ENCODE results near the gene LRRC71.

The LRRC71 gene

DNA sequence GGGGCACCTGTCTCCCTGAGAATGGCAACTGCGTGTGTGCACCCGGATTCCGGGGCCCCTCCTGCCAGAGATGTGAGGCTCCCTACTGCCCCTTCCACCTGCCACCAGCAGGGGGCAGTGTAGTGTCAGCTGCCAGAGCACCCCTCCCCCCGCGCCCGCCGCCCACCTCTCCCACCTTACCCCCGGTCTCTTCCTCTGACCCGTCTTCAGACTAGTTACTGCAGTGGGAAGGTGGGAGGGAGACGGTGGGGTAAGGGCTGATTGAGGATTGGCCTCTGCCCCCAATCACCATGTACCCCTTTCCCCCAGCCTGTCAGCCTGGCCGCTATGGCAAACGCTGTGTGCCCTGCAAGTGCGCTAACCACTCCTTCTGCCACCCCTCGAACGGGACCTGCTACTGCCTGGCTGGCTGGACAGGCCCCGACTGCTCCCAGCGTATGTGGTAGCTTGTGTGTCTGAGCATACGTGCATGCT lies 10.1 kb upstream of the LRRC71 start:
- no peak for TF ChIP-seq CSDC2 (CRISPR knock-in tag; IDR thresholded peaks at IDR 0.05)
- no peak for TF ChIP-seq BACH2 (CRISPR knock-in tag; IDR thresholded peaks at IDR 0.05; ENCODE audit: borderline replicate concordance)
- TF ChIP-seq PPARA (CRISPR knock-in tag; IDR thresholded peaks at IDR 0.05; ENCODE audit: borderline replicate concordance): no peak
- TF ChIP-seq ESRRG (CRISPR knock-in tag; IDR thresholded peaks at IDR 0.05): no peak
- TF ChIP-seq, protein P1, sequence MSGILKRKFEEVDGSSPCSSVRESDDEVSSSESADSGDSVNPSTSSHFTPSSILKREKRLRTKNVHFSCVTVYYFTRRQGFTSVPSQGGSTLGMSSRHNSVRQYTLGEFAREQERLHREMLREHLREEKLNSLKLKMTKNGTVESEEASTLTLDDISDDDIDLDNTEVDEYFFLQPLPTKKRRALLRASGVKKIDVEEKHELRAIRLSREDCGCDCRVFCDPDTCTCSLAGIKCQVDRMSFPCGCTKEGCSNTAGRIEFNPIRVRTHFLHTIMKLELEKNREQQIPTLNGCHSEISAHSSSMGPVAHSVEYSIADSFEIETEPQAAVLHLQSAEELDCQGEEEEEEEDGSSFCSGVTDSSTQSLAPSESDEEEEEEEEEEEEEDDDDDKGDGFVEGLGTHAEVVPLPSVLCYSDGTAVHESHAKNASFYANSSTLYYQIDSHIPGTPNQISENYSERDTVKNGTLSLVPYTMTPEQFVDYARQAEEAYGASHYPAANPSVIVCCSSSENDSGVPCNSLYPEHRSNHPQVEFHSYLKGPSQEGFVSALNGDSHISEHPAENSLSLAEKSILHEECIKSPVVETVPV (CRISPR knock-in tag; IDR thresholded peaks at IDR 0.05): no peak
- no peak for TF ChIP-seq ZFP30 (CRISPR knock-in tag; IDR thresholded peaks at IDR 0.05)
- TF ChIP-seq, protein P2, sequence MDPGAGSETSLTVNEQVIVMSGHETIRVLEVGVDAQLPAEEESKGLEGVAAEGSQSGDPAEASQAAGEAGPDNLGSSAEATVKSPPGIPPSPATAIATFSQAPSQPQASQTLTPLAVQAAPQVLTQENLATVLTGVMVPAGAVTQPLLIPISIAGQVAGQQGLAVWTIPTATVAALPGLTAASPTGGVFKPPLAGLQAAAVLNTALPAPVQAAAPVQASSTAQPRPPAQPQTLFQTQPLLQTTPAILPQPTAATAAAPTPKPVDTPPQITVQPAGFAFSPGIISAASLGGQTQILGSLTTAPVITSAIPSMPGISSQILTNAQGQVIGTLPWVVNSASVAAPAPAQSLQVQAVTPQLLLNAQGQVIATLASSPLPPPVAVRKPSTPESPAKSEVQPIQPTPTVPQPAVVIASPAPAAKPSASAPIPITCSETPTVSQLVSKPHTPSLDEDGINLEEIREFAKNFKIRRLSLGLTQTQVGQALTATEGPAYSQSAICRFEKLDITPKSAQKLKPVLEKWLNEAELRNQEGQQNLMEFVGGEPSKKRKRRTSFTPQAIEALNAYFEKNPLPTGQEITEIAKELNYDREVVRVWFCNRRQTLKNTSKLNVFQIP (CRISPR knock-in tag; IDR thresholded peaks at IDR 0.05; ENCODE audit: borderline replicate concordance, low read depth): no peak
- TF ChIP-seq TOX (CRISPR knock-in tag; IDR thresholded peaks at IDR 0.05; ENCODE audit: borderline replicate concordance): no peak
- ATAC-seq: peak; percentile 46

- TF ChIP-seq ZNF8 (CRISPR knock-in tag; IDR thresholded peaks at IDR 0.05): no peak
- TF ChIP-seq, protein P3, sequence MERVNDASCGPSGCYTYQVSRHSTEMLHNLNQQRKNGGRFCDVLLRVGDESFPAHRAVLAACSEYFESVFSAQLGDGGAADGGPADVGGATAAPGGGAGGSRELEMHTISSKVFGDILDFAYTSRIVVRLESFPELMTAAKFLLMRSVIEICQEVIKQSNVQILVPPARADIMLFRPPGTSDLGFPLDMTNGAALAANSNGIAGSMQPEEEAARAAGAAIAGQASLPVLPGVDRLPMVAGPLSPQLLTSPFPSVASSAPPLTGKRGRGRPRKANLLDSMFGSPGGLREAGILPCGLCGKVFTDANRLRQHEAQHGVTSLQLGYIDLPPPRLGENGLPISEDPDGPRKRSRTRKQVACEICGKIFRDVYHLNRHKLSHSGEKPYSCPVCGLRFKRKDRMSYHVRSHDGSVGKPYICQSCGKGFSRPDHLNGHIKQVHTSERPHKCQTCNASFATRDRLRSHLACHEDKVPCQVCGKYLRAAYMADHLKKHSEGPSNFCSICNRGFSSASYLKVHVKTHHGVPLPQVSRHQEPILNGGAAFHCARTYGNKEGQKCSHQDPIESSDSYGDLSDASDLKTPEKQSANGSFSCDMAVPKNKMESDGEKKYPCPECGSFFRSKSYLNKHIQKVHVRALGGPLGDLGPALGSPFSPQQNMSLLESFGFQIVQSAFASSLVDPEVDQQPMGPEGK (CRISPR knock-in tag; IDR thresholded peaks at IDR 0.05; ENCODE audit: borderline replicate concordance): no peak
- TF ChIP-seq, protein P4, sequence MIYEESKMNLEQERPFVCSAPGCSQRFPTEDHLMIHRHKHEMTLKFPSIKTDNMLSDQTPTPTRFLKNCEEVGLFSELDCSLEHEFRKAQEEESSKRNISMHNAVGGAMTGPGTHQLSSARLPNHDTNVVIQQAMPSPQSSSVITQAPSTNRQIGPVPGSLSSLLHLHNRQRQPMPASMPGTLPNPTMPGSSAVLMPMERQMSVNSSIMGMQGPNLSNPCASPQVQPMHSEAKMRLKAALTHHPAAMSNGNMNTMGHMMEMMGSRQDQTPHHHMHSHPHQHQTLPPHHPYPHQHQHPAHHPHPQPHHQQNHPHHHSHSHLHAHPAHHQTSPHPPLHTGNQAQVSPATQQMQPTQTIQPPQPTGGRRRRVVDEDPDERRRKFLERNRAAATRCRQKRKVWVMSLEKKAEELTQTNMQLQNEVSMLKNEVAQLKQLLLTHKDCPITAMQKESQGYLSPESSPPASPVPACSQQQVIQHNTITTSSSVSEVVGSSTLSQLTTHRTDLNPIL (CRISPR knock-in tag; IDR thresholded peaks at IDR 0.05; ENCODE audit: low read depth): no peak
- no peak for TF ChIP-seq OSR1 (CRISPR knock-in tag; IDR thresholded peaks at IDR 0.05)
- TF ChIP-seq ZC3H10 (CRISPR knock-in tag; IDR thresholded peaks at IDR 0.05): no peak
- TF ChIP-seq ISL1 (CRISPR knock-in tag; IDR thresholded peaks at IDR 0.05): no peak
- no peak for TF ChIP-seq CSDC2 (CRISPR knock-in tag; IDR thresholded peaks at IDR 0.05)
- no peak for ATAC-seq
Measured at GRCh38 chr1:156911577-156912298, 8.7 kb upstream of the LRRC71 start.

DNA sequence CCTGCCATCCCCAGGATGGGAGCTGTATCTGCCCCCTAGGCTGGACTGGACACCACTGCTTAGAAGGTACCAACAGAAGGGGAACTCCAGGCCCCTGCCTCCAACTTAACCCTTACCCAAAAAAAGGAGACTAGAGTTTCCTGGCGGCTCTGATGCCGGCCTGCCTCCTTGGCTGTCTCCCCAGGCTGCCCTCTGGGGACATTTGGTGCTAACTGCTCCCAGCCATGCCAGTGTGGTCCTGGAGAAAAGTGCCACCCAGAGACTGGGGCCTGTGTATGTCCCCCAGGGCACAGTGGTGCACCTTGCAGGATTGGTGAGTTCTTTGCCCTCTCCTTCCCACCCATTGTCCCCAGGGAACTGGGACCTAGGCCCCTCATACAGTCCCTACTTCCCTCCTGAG lies 8.1 kb upstream of the LRRC71 start:
- no peak for ATAC-seq

More for the DNA sequence above, 8.1 kb upstream of the LRRC71 start:
- TF ChIP-seq TCF4 (CRISPR knock-in tag; IDR thresholded peaks at IDR 0.05; ENCODE audit: borderline replicate concordance) (no peak), ZNF70 (CRISPR knock-in tag; IDR thresholded peaks at IDR 0.05) (no peak), GLIS3 (CRISPR knock-in tag; IDR thresholded peaks at IDR 0.05) (no peak), ZNF8 (CRISPR knock-in tag; IDR thresholded peaks at IDR 0.05) (no peak), TOX (CRISPR knock-in tag; IDR thresholded peaks at IDR 0.05; ENCODE audit: borderline replicate concordance) (no peak), BACH2 (CRISPR knock-in tag; IDR thresholded peaks at IDR 0.05; ENCODE audit: borderline replicate concordance) (no peak), ARNTL (CRISPR knock-in tag; IDR thresholded peaks at IDR 0.05; ENCODE audit: borderline replicate concordance, low read depth) (no peak), ZC3H10 (CRISPR knock-in tag; IDR thresholded peaks at IDR 0.05) (no peak)
- TF ChIP-seq, protein P3 (CRISPR knock-in tag; IDR thresholded peaks at IDR 0.05; ENCODE audit: borderline replicate concordance): no peak
- TF ChIP-seq, protein P2 (CRISPR knock-in tag; IDR thresholded peaks at IDR 0.05; ENCODE audit: borderline replicate concordance, low read depth): no peak
- TF ChIP-seq, protein P4 (CRISPR knock-in tag; IDR thresholded peaks at IDR 0.05; ENCODE audit: low read depth): no peak

Measured in SK-N-SH treated with all-trans-retinoic acid at 6 μM for 48 hours (cell line).